Neural cell (in vitro differentiated cells): ENCODE measurements around the gene SIL1.

Experiments
- CTCF ChIP-seq: fragments of 450-650 bp; IDR thresholded peaks from 2 replicates; pipeline ENCODE4 v1.5.1; 2014; ENCODE audit warnings: antibody characterized with exemption, mild to moderate bottlenecking, moderate library complexity; ENCODE audit not compliant: poor library complexity, severe bottlenecking
- EP300 ChIP-seq: fragments of 450-650 bp; conservative IDR thresholded peaks from 2 replicates; pipeline ENCODE4 v1.6.1; 2014; ENCODE audit warnings: antibody characterized with exemption, mild to moderate bottlenecking, moderate library complexity; ENCODE audit not compliant: poor library complexity, severe bottlenecking
- EZH2 ChIP-seq: fragments of 200-600, 300-800 bp; shearing (Covaris generic), sonication (generic); IDR thresholded peaks from 2 replicates; pipeline ENCODE4 v1.6.1; 2014; ENCODE audit warnings: antibody characterized with exemption, low read length, borderline replicate concordance, mild to moderate bottlenecking; ENCODE audit not compliant: insufficient read depth, poor library complexity, severe bottlenecking
- MXI1 ChIP-seq: fragments of 450-650 bp; conservative IDR thresholded peaks from 2 replicates; pipeline ENCODE4 v1.6.1; 2014; ENCODE audit warnings: antibody characterized with exemption, mild to moderate bottlenecking; ENCODE audit not compliant: poor library complexity, severe bottlenecking
- POLR2AphosphoS5 ChIP-seq: IDR thresholded peaks from 2 replicates; pipeline ENCODE4 v1.6.1; 2012
- RAD21 ChIP-seq: fragments of 450-650 bp; conservative IDR thresholded peaks from 2 replicates; pipeline ENCODE4 v1.6.1; 2014; ENCODE audit warnings: antibody characterized with exemption, mild to moderate bottlenecking, moderate library complexity
- SMC3 ChIP-seq: fragments of 450-650 bp; conservative IDR thresholded peaks from 2 replicates; pipeline ENCODE4 v1.6.1; 2014; ENCODE audit warnings: antibody characterized with exemption, mild to moderate bottlenecking, moderate library complexity; ENCODE audit not compliant: poor library complexity
- TAF1 ChIP-seq: IDR thresholded peaks from 2 replicates; pipeline ENCODE4 v1.6.1; 2012; ENCODE audit warnings: low read depth
- TF ChIP-seq, protein P1 (sequence below): IDR thresholded peaks from 2 replicates; pipeline ENCODE4 v1.6.1; 2012; ENCODE audit warnings: borderline replicate concordance

GRCh38 chr5:139022528-139022927 lies 175.6 kb downstream of the SIL1 start:
- TF ChIP-seq EP300: no peak
- no peak for TF ChIP-seq CTCF
- no peak for TF ChIP-seq MXI1
- TF ChIP-seq SMC3: no peak
- no peak for TF ChIP-seq POLR2AphosphoS5
- no peak for TF ChIP-seq RAD21
- no peak for TF ChIP-seq EZH2
- TF ChIP-seq TAF1: no peak
- TF ChIP-seq, protein P1, sequence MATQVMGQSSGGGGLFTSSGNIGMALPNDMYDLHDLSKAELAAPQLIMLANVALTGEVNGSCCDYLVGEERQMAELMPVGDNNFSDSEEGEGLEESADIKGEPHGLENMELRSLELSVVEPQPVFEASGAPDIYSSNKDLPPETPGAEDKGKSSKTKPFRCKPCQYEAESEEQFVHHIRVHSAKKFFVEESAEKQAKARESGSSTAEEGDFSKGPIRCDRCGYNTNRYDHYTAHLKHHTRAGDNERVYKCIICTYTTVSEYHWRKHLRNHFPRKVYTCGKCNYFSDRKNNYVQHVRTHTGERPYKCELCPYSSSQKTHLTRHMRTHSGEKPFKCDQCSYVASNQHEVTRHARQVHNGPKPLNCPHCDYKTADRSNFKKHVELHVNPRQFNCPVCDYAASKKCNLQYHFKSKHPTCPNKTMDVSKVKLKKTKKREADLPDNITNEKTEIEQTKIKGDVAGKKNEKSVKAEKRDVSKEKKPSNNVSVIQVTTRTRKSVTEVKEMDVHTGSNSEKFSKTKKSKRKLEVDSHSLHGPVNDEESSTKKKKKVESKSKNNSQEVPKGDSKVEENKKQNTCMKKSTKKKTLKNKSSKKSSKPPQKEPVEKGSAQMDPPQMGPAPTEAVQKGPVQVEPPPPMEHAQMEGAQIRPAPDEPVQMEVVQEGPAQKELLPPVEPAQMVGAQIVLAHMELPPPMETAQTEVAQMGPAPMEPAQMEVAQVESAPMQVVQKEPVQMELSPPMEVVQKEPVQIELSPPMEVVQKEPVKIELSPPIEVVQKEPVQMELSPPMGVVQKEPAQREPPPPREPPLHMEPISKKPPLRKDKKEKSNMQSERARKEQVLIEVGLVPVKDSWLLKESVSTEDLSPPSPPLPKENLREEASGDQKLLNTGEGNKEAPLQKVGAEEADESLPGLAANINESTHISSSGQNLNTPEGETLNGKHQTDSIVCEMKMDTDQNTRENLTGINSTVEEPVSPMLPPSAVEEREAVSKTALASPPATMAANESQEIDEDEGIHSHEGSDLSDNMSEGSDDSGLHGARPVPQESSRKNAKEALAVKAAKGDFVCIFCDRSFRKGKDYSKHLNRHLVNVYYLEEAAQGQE: no peak
